ENCODE results near the gene PLEKHH2. TPM values are rescaled to one million over a fixed set of nuclear protein-coding genes. Genes with fewer than 3 reads are reported as not detected.
A peak's percentile ranks its signal among the peaks of the same experiment; 100 is the strongest.

The PLEKHH2 gene
- total and polyA plus RNA-seq, 2 experiments from 2014 or later, result 5.4 to 6.7 TPM

- Histone ChIP-seq H3K4me1 (ENCODE audit: insufficient read depth) (peaks cover 4% of the 10 kb centered on the region), H3K79me2 (replicated peaks; ENCODE audit: insufficient read depth) (no peaks in the 10 kb centered on the region), H3K4me3 (peak within 1 kb of the TSS; percentile 66), H3F3A (replicated peaks; ENCODE audit: low read depth) (no peaks in the 10 kb centered on the region), H3K9me2 (ENCODE audit: insufficient read depth) (no peaks in the 10 kb centered on the region), H3K27me3 (ENCODE audit: insufficient read depth) (no peaks in the 10 kb centered on the region), H3K4me2 (peak within 1 kb of the TSS; percentile 85), H3K27ac (ENCODE audit: low read depth) (0 out of 2 replicates have a peak within 1 kb of the TSS, but pooled peaks have one; percentile 39), H2AFZ (peak within 1 kb of the TSS; percentile 85), H4K20me1 (replicated peaks; ENCODE audit: insufficient read depth) (no peaks in the 10 kb centered on the region), H3K36me3 (ENCODE audit: insufficient read depth) (no peaks in the 10 kb centered on the region)
- DNase-seq (ENCODE audit: low spot score) (peak; percentile 97), ATAC-seq (peak; percentile 99)
- H3K27ac Mint-ChIP-seq, result peak within 1 kb of the TSS; percentile 98
- H3K9me3 Mint-ChIP-seq, result no peaks in the 10 kb centered on the region
- peak within 1 kb of the TSS; percentile 96 for H3K4me3 Mint-ChIP-seq
- TF ChIP-seq ETS1 (IDR thresholded peaks at IDR 0.05) (peak; percentile 90), REST (IDR thresholded peaks at IDR 0.05; ENCODE audit: unreplicated experiment) (no peak), STAT1 (IDR thresholded peaks at IDR 0.05; ENCODE audit: unreplicated experiment) (no peak), CREB1 (CRISPR knock-in tag; IDR thresholded peaks at IDR 0.05; ENCODE audit: low read depth) (peak; percentile 95), EZH2phosphoT487 (IDR thresholded peaks at IDR 0.05; ENCODE audit: unreplicated experiment) (no peak), ZNF462 (CRISPR knock-in tag; IDR thresholded peaks at IDR 0.05) (no peak), JUNB (IDR thresholded peaks at IDR 0.05; ENCODE audit: unreplicated experiment) (no peak), POLR2AphosphoS5 (IDR thresholded peaks at IDR 0.05; ENCODE audit: low read depth) (peak; percentile 66), ZNF114 (CRISPR knock-in tag; IDR thresholded peaks at IDR 0.05) (no peak), EZH2 (IDR thresholded peaks at IDR 0.05; ENCODE audit: low read depth, unreplicated experiment) (no peak), NANOG (IDR thresholded peaks at IDR 0.05; ENCODE audit: borderline replicate concordance) (no peak)
- no peaks in the 10 kb centered on the region for H3K27me3 Mint-ChIP-seq (ENCODE audit: insufficient read depth, low read depth, poor library complexity)
- H3K36me3 Mint-ChIP-seq (ENCODE audit: low read depth), result no peaks in the 10 kb centered on the region
- H3K4me1 Mint-ChIP-seq, result peaks cover 7% of the 10 kb centered on the region; the same call in 2 of the 3 replicates
Measured at GRCh38 chr2:43773876-43774613, 137.0 kb downstream of the PLEKHH2 start, which contains the start of gene DYNC2LI1. Gene DYNC2LI1 (plus strand): TSS chr2:43774039. CDS start chr2:43774139, 100 bp downstream.
